Heart right ventricle (tissue), 16 donors: ENCODE results near the gene E2F3. TPM values are rescaled to one million over a fixed set of nuclear protein-coding genes. Genes with fewer than 3 reads are reported as not detected.

Source experiments
- ATAC-seq, 8 donors: fragments of 200-7000 bp; cut with Tn5 transposase; one replicate each; pipeline ENCODE4 v1.9.1; 2020; ENCODE audit warnings: mild to moderate bottlenecking in 8 of 8, moderate library complexity in 8 of 8, moderate number of reproducible peaks in 1 of 8
- DNase-seq, 2 donors: peaks; one replicate each; pipeline ENCODE4 v3.0.0-alpha.2; 2020
- H3K27ac ChIP-seq, 10 donors: fragments of 200-600 bp; sonication (generic) in 2 of 10; one replicate each; pipeline versions ENCODE4 v1.5.0 to v1.8.0; 2020 to 2022; ENCODE audit warnings: mild to moderate bottlenecking in 3 of 10
- H3K27me3 ChIP-seq, 7 donors: fragments of 200-600 bp; one replicate each; pipeline ENCODE4 v1.8.0; 2021 to 2022; ENCODE audit warnings: mild to moderate bottlenecking in 2 of 7
- H3K36me3 ChIP-seq, 9 donors: fragments of 200-600 bp; sonication (generic) in 1 of 9; one replicate each; pipeline versions ENCODE4 v1.5.0 to v1.8.0; 2020 to 2022; ENCODE audit warnings: mild to moderate bottlenecking in 2 of 9
- H3K4me1 ChIP-seq, 9 donors: fragments of 200-600 bp; sonication (generic) in 1 of 9; one replicate each; pipeline versions ENCODE4 v1.5.0 to v1.8.0; 2020 to 2022; ENCODE audit warnings: mild to moderate bottlenecking in 4 of 9
- H3K4me3 ChIP-seq, 10 donors: fragments of 200-600 bp; sonication (generic) in 2 of 10; one replicate each; pipeline versions ENCODE4 v1.5.0 to v1.8.0; 2020 to 2022; ENCODE audit warnings: mild to moderate bottlenecking in 7 of 10, moderate library complexity in 2 of 10
- H3K9me3 ChIP-seq, 11 donors: fragments of 200-600 bp in 10 of 11; sonication (generic) in 2 of 11; one replicate each; pipeline versions ENCODE4 v1.5.0 to v1.8.0; 2013 to 2022; ENCODE audit warnings: mild to moderate bottlenecking in 2 of 11, control low read depth in 1 of 11, moderate library complexity in 1 of 11
- CTCF ChIP-seq, 9 donors: fragments of 200-600 bp; sonication (generic) in 2 of 9; IDR thresholded peaks; one replicate each; pipeline versions ENCODE4 v1.5.0 to v1.8.0; 2021 to 2022; ENCODE audit warnings: antibody characterized with exemption in 9 of 9, mild to moderate bottlenecking in 5 of 9, moderate library complexity in 1 of 9
- WGBS, 2 donors: extraction: QIAGEN DNeasy Blood & Tissue Kit; methylation state at CpG; one replicate each; pipeline ENCODE4 v1.1.7; 2013; ENCODE audit warnings: inconsistent platforms in 1 of 2; 5-methylcytosine and 5-hydroxymethylcytosine counted together
- intact Hi-C, 10 donors: fragments of 100-400 bp; cut with DNase I; formaldehyde crosslinking; loops; one replicate each; pipeline versions ENCODE4 v1.11.1 to v1.14.2; 2022
- polyA plus RNA-seq, 2 donors: library from polyadenylated mRNA; stranded (reverse); fragments of 200-250 nt; gene quantifications; one replicate each; pipeline ENCODE4 v1.2.3, GENCODE V29; 2013
- total RNA-seq, 10 donors: library from RNA; stranded (reverse); fragmentation: NEBNext Ultra II Directional in 3 of 10; extraction: Animal tissue kit (Norgen Biotek cat#: 25700) in 3 of 10; gene quantifications; one replicate each; pipeline versions ENCODE4 v1.2.1 to v1.2.4, GENCODE V29; 2021 to 2023
- donor health status: Arrhythmogenic right ventricular cardiomyopathy.
- donor health status: ischemic (EF 13 %, LVEDD 7.1; RV severe dilation, severe dysfunction).
- donor health status: healthy with polysubstance abuse.
- donor health status: DM: no; HTN: yes; CAD: no.
- donor health status: DM: no; HTN: no; CAD: no.
- donor health status: ischemic (EF 25% LVEDD 6.9; RV normal size, moderate dysfunction).
- donor health status: ischemic (EF 25% LVEDD 5.7; RV mildly dilated, moderate dysfunction).
- donor health status: healthy.
- donor health status: DM: yes; HTN: yes; CAD: no.
- donor health status: Ischemic cardiomyopathy.
- donor health status: ischemic (EF 35%, LVEDD 5.7; RV mildly dilated, moderate dysfunction).
- donor health status: nonischemic (EF 11% LVEDD 7.7; RV severe dilation, severe dysfunction).
- donor health status: DM: yes; HTN: yes; CAD: no.
- donor health status: PGD.
- donor health status: ischemic (EF 29% LVEDD 5.4; RV normal size, mild dysfunction).
- donor health status: nonischemic (EF 23%, LVEDD 6.1; RV moderate dilation, normal function).

Gene E2F3
- total and polyA plus RNA-seq, 12 donors = 2.5 to 11.9 (median 7.3) TPM

GRCh38 chr6:20539387-20539786 is 137.7 kb downstream of the E2F3 start:
- Histone ChIP-seq H3K27me3 (no peaks in the 10 kb centered on the region), H3K9me3 (no peaks in the 10 kb centered on the region), H3K4me1 (peaks cover 0 to 25% (median 21%) of the 10 kb centered on the region in 9 donors), H3K27ac (no peak overlapping the region), H3K4me3 (no peak overlapping the region), H3K36me3 (peaks cover 0 to 40% (median 0%) of the 10 kb centered on the region in 9 donors)
- WGBS, 2 donors = 97 to 100% methylated on average over 2 of the region's 2 CpGs
- no peak for TF ChIP-seq CTCF (IDR thresholded peaks at IDR 0.05)
- intact Hi-C loops = no loop called here
- DNase-seq = no peak
- ATAC-seq = no peak

GRCh38 chr6:20540683-20541082 is 139.0 kb downstream of the E2F3 start:
- Histone ChIP-seq H3K27me3 (no peaks in the 10 kb centered on the region), H3K9me3 (no peaks in the 10 kb centered on the region), H3K36me3 (peaks cover 0 to 44% (median 5%) of the 10 kb centered on the region in 9 donors), H3K4me1 (peaks cover 0 to 17% (median 12%) of the 10 kb centered on the region in 9 donors), H3K4me3 (no peak overlapping the region), H3K27ac (peak overlapping the region in 1 of 10 donors; percentile 34)
- intact Hi-C loops = no loop called here
- no peak for DNase-seq
- no peak for TF ChIP-seq CTCF (IDR thresholded peaks at IDR 0.05)
- ATAC-seq = peak in 6 of 8 donors; percentile 38 to 75 (median 56)
- WGBS, 2 donors = 76 to 84% methylated on average over 5 of the region's 5 CpGs

GRCh38 chr6:20541382-20541781 is 139.7 kb downstream of the E2F3 start:
- DNase-seq (no peak), ATAC-seq (no peak)
- Histone ChIP-seq H3K27ac (no peak overlapping the region), H3K9me3 (no peaks in the 10 kb centered on the region), H3K36me3 (peaks cover 0 to 51% (median 7%) of the 10 kb centered on the region in 9 donors), H3K27me3 (no peaks in the 10 kb centered on the region), H3K4me1 (peaks cover 0 to 13% (median 7%) of the 10 kb centered on the region in 9 donors), H3K4me3 (no peak overlapping the region)
- no peak for TF ChIP-seq CTCF (IDR thresholded peaks at IDR 0.05)
- intact Hi-C loops = no loop called here
- 95 to 99% methylated on average over 6 of the region's 6 CpGs for WGBS, 2 donors

GRCh38 chr6:20542927-20543602 is 141.4 kb downstream of the E2F3 start:
- Histone ChIP-seq H3K4me3 (no peak overlapping the region), H3K36me3 (peaks cover 0 to 61% (median 18%) of the 10 kb centered on the region in 9 donors), H3K27ac (no peak overlapping the region), H3K27me3 (no peaks in the 10 kb centered on the region), H3K9me3 (no peaks in the 10 kb centered on the region), H3K4me1 (peaks cover 0 to 13% (median 7%) of the 10 kb centered on the region in 9 donors)
- 82 to 86% methylated on average over 2 of the region's 2 CpGs for WGBS, 2 donors
- intact Hi-C loops = no loop called here
- TF ChIP-seq CTCF (IDR thresholded peaks at IDR 0.05) = no peak
- peak in 1 of 8 donors; percentile 14 for ATAC-seq
- no peak for DNase-seq

Other genes starting within 250 kb of the E2F3 start
- gene MBOAT1, start 189.4 kb upstream of the E2F3 start, total RNA-seq = 1 to 10 TPM; 1.9 to 7.9 (median 3.9) TPM
- gene MBOAT1, start 189.4 kb upstream of the E2F3 start, polyA plus RNA-seq = 1 to 10 TPM; 1.5 to 3.7 TPM
- gene CDKAL1, start 132.6 kb downstream of the E2F3 start, total RNA-seq = 10 to 100 TPM; 10.4 to 14.0 (median 11.1) TPM
- 1 to 10 TPM; 3.2 to 4.7 TPM for gene CDKAL1, start 132.6 kb downstream of the E2F3 start, polyA plus RNA-seq